Skeletal muscle tissue (tissue), 4 donors: Measurements from ENCODE around the gene NTSR1. TPM values are rescaled to one million over a fixed set of nuclear protein-coding genes. Genes with fewer than 3 reads are reported as not detected.

Experiments used
- H3K27ac ChIP-seq: one replicate; pipeline ENCODE4 v1.7.0; 2013; ENCODE audit warnings: mild to moderate bottlenecking, low read depth, low read length, inconsistent platforms
- H3K27me3 ChIP-seq, 3 donors: one replicate each; pipeline ENCODE4 v1.7.0; 2013; ENCODE audit warnings: low read length in 3 of 3; ENCODE audit not compliant: control insufficient read depth in 3 of 3, insufficient read depth in 3 of 3
- H3K36me3 ChIP-seq, 3 donors: one replicate each; pipeline ENCODE4 v1.7.0; 2013; ENCODE audit warnings: low read length in 3 of 3; ENCODE audit not compliant: control insufficient read depth in 3 of 3, insufficient read depth in 3 of 3
- H3K4me1 ChIP-seq, 3 donors: one replicate each; pipeline ENCODE4 v1.7.0; 2013; ENCODE audit warnings: low read length in 3 of 3, mild to moderate bottlenecking in 3 of 3; ENCODE audit not compliant: control insufficient read depth in 3 of 3, insufficient read depth in 3 of 3
- H3K4me3 ChIP-seq, 3 donors: one replicate each; pipeline ENCODE4 v1.7.0; 2013; ENCODE audit warnings: low read length in 3 of 3
- H3K9ac ChIP-seq, 3 donors: one replicate each; pipeline ENCODE4 v1.7.0; 2013; ENCODE audit warnings: low read length in 3 of 3, mild to moderate bottlenecking in 3 of 3, moderate library complexity in 2 of 3, low read depth in 1 of 3
- H3K9me3 ChIP-seq, 3 donors: one replicate each; pipeline ENCODE4 v1.7.0; 2013; ENCODE audit warnings: low read length in 3 of 3; ENCODE audit not compliant: control insufficient read depth in 3 of 3
- total RNA-seq: library from RNA; depleted of rRNA; stranded (reverse); fragments of >200 nt; gene quantifications from one replicate; pipeline ENCODE4 v1.2.3, GENCODE V29; 2014
- donor health status: Osteomylitis.

NTSR1 gene
- under 0.01 TPM for total RNA-seq

- no peaks in the 10 kb centered on the region for H3K9me3 ChIP-seq
- H3K4me1 ChIP-seq, result peaks cover 0 to 11% (median 10%) of the 10 kb centered on the region in 3 donors
- no peak within 1 kb of the TSS for H3K9ac ChIP-seq
- H3K36me3 ChIP-seq, result no peaks in the 10 kb centered on the region
- peaks cover 61 to 75% (median 68%) of the 10 kb centered on the region in 3 donors for H3K27me3 ChIP-seq
- no peak within 1 kb of the TSS for H3K4me3 ChIP-seq
- no peak within 1 kb of the TSS for H3K27ac ChIP-seq
Observed at GRCh38 chr20:62708591-62709536, at the start of gene NTSR1. Gene NTSR1 (plus strand): TSS chr20:62708836. CDS start chr20:62709208, 372 bp downstream.

GRCh38 chr20:62659488-62660239, 49.0 kb upstream of the NTSR1 start:
- Histone ChIP-seq H3K4me1 (peaks cover 0 to 10% (median 3%) of the 10 kb centered on the region in 3 donors), H3K9ac (no peak overlapping the region), H3K27ac (no peak overlapping the region), H3K4me3 (no peak overlapping the region), H3K27me3 (peaks cover 0 to 3% (median 0%) of the 10 kb centered on the region in 3 donors), H3K9me3 (no peaks in the 10 kb centered on the region), H3K36me3 (no peaks in the 10 kb centered on the region)

- no peaks in the 10 kb centered on the region for H3K9me3 ChIP-seq
- H3K36me3 ChIP-seq, result no peaks in the 10 kb centered on the region
- no peak overlapping the region for H3K4me3 ChIP-seq
- H3K4me1 ChIP-seq, result peaks cover 0 to 10% (median 3%) of the 10 kb centered on the region in 3 donors
- H3K9ac ChIP-seq, result no peak overlapping the region
- H3K27ac ChIP-seq, result no peak overlapping the region
- H3K27me3 ChIP-seq, result peaks cover 0 to 6% (median under 1%) of the 10 kb centered on the region in 3 donors
Observed at GRCh38 chr20:62660240-62660615, 48.4 kb upstream of the NTSR1 start.

- H3K36me3 ChIP-seq, result no peaks in the 10 kb centered on the region
- peaks cover 0 to 9% (median 2%) of the 10 kb centered on the region in 3 donors for H3K27me3 ChIP-seq
- H3K27ac ChIP-seq, result no peak overlapping the region
- H3K4me1 ChIP-seq, result peaks cover 0 to 10% (median under 1%) of the 10 kb centered on the region in 3 donors
- H3K9me3 ChIP-seq, result no peaks in the 10 kb centered on the region
- no peak overlapping the region for H3K9ac ChIP-seq
- no peak overlapping the region for H3K4me3 ChIP-seq
Observed at GRCh38 chr20:62660768-62661167, 47.9 kb upstream of the NTSR1 start.

GRCh38 chr20:62661647-62662046, 47.0 kb upstream of the NTSR1 start:
- H3K36me3 ChIP-seq, result no peaks in the 10 kb centered on the region
- peaks cover 0 to 10% (median 2%) of the 10 kb centered on the region in 3 donors for H3K27me3 ChIP-seq
- no peaks in the 10 kb centered on the region for H3K9me3 ChIP-seq
- no peak overlapping the region for H3K27ac ChIP-seq
- no peak overlapping the region for H3K9ac ChIP-seq
- peaks cover 0 to 16% (median 5%) of the 10 kb centered on the region in 3 donors for H3K4me1 ChIP-seq
- no peak overlapping the region for H3K4me3 ChIP-seq

- H3K36me3 ChIP-seq, result no peaks in the 10 kb centered on the region
- no peak overlapping the region for H3K27ac ChIP-seq
- H3K27me3 ChIP-seq, result peaks cover 0 to 18% (median 2%) of the 10 kb centered on the region in 3 donors
- no peak overlapping the region for H3K4me3 ChIP-seq
- no peaks in the 10 kb centered on the region for H3K9me3 ChIP-seq
- H3K4me1 ChIP-seq, result peaks cover 0 to 21% (median 12%) of the 10 kb centered on the region in 3 donors
- H3K9ac ChIP-seq, result no peak overlapping the region
Observed at GRCh38 chr20:62662422-62662821, 46.2 kb upstream of the NTSR1 start.

- H3K36me3 ChIP-seq, result no peaks in the 10 kb centered on the region
- peaks cover 0 to 21% (median 16%) of the 10 kb centered on the region in 3 donors for H3K4me1 ChIP-seq
- H3K27ac ChIP-seq, result no peak overlapping the region
- peaks cover 0 to 20% (median 2%) of the 10 kb centered on the region in 3 donors for H3K27me3 ChIP-seq
- H3K9ac ChIP-seq, result no peak overlapping the region
- no peak overlapping the region for H3K4me3 ChIP-seq
- no peaks in the 10 kb centered on the region for H3K9me3 ChIP-seq
Observed at GRCh38 chr20:62663145-62664018, 45.3 kb upstream of the NTSR1 start.

GRCh38 chr20:62664019-62664971, 44.3 kb upstream of the NTSR1 start:
- Histone ChIP-seq H3K4me3 (no peak overlapping the region), H3K27me3 (peaks cover 0 to 20% (median 2%) of the 10 kb centered on the region in 3 donors), H3K9me3 (no peaks in the 10 kb centered on the region), H3K4me1 (peaks cover 0 to 21% (median 16%) of the 10 kb centered on the region in 3 donors), H3K9ac (no peak overlapping the region), H3K36me3 (no peaks in the 10 kb centered on the region), H3K27ac (no peak overlapping the region)
